ENCODE data around the gene LRRC28.

LRRC28 gene

GRCh38 chr15:99305761-99306505 lies 54.7 kb downstream of the LRRC28 start:
- DNase-seq (ENCODE audit: low read depth): no peak

DNA sequence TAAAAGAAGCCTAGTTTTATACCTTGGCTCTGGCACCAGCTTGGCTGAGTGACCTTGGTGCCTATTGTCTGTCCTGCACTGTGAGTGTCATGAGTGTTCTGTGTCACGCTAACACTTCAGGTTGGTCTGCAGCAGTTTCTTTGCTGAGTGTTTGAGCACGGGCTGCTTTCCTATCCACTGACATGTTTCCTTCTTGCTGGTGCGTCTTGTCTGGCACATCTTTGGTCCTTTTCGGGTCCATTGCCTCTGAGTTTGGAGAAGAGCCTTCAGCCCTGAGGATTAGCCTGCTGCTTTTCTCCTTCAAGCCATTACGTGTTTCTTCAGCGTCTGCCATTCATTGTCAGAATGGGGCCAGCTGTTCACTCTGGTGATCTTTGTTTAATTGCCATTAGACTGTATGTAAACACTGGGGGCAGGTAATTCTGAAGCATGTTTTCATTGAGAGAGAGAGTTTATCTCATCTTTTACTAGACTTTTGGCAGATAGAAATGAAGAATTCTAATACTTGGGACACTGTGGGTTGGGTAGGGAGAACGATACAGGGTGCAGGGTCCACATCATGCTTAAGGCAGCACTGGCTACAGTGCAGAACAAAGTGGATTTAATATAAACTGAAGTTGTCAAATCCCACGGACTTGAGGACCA lies 55.5 kb downstream of the LRRC28 start:
- no peak for DNase-seq (ENCODE audit: low read depth)

- no peak for DNase-seq (ENCODE audit: low read depth)
These were observed 56.5 kb downstream of the LRRC28 start for GRCh38 chr15:99307735-99308134.

- no peak for DNase-seq (ENCODE audit: low read depth)
These were observed 59.5 kb downstream of the LRRC28 start for GRCh38 chr15:99310745-99311144.

- DNase-seq (ENCODE audit: low read depth): no peak
These were observed 60.9 kb downstream of the LRRC28 start for GRCh38 chr15:99312228-99312627.

- no peak for DNase-seq (ENCODE audit: low read depth)
These were observed 61.5 kb downstream of the LRRC28 start for GRCh38 chr15:99312794-99313193.

- DNase-seq (ENCODE audit: low read depth): no peak
These were observed 64.4 kb downstream of the LRRC28 start for GRCh38 chr15:99315636-99316035.

DNA sequence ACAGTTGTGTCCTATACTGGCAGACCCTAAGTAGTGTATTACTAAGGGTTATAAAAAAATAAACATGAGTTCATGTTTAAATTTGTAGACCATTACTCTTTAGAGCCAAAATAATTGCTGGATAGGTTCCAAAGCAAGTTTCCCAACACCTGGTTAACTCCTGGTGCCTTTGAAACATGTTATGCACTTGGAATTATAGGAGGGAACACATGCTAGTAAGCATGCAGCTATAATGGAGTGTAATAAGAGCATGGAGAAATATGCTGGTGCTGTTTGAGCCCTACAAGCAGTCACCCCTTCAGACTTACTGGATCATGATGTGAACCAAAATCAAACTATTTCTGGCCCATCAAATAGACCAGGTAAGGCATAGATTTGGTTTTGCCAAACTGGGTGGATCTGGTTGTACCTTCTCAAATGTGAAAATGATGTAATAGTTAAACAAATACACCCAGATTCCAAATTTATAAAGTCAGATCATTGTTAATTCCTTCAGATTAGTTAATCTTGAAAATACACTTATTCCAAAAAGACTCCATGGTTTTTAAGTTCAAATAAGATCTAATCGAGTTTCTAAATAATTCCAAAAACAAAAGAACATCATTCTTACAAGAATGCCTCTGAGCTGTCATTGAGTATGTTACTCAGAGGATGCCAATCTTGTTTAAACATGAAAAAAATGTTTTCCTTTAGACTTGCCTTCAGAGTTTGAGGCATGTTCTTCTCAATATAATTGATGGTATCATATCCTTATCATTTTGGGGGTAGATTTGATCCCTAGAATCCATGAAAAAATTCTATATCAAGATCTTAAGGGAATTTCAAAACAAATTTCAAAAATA lies 69.3 kb downstream of the LRRC28 start:
- DNase-seq (ENCODE audit: low read depth): no peak

GRCh38 chr15:99321468-99321867 lies 70.2 kb downstream of the LRRC28 start:
- no peak for DNase-seq (ENCODE audit: low read depth)

DNA sequence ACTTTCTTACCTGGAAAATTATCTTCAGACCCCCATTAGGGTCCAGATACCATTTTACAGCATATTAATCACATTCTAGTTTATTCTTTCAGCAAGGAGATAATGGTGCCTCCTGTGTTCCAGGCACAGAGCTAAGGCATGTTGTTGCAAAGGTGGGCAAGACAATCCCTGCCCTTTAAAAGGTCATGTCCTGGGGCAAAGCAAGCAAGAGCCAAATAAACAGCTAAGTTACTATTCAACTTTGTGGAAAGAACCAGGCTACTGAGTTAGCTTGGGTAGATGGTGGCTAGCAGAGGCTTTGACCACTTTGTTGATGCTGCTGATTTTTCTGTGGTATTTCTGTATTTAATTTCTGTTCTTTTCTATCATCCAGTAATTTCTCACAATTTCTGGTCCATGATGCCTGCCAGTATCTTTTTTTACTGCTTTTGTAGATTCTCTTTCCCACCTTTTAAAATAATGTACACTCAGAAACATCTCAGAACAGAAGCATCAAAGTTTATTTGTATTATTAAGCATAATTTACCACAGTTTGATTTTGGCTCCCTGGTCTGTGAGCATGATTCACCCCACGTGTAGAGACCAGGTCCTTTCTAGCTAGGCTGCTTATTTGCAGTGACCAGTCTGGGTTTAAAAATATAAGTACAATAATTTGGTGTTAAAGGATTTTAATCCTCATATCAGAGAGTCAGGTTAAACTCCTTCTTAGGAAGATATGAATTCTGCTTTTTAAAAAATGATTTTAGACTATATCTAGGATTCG lies 71.5 kb downstream of the LRRC28 start:
- no peak for DNase-seq (ENCODE audit: low read depth)

- DNase-seq (ENCODE audit: low read depth): no peak
These were observed 72.9 kb downstream of the LRRC28 start for GRCh38 chr15:99324082-99324620.

- no peak for DNase-seq (ENCODE audit: low read depth)
These were observed 73.4 kb downstream of the LRRC28 start for GRCh38 chr15:99324700-99325099.

- no peak for DNase-seq (ENCODE audit: low read depth)
These were observed 75.0 kb downstream of the LRRC28 start for GRCh38 chr15:99326235-99326634.

DNA sequence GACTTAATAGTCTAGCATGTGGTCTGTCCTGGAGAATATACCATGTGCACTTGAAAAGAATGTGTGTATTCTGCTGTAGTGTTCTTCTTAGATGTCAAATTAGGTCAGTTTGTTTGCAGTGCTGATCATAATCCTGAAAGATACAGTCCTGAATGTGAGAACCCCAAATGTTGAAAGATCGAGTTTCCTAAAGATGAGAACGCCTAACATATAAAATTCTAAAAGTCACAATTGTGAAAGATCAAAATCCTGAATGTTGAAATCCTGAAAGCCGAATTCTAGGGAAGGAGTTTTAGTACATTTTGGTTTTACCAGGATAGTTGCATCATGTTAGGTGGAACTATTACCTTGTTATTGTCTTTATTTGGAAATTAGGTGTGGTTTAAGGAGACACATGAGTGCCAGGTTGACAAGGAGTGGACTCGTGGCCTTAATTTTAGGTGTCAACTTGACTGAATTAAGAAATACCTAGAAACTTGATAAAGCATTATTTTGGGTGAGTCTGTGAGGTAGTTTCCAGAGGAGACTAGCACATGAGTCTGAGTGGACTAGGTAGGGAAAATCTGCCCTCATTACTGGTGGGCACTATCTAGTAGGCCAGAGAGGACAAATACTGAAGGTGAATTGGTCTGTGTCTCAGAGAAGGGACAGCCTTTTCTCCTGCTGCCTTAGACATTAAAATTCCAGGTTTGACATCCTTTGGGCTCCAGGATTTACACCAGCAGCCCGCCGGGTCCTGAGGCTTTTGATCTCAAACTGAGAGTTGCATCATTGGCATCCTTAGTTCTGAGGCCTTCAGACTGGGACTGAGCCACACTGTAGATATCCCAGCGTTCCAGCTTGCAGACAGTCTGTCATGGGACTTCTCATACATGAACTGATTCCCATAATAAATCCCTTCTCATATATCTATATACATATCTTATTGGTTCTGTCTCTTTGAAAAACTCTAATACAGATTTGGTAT lies 77.1 kb downstream of the LRRC28 start:
- DNase-seq (ENCODE audit: low read depth): no peak

DNA sequence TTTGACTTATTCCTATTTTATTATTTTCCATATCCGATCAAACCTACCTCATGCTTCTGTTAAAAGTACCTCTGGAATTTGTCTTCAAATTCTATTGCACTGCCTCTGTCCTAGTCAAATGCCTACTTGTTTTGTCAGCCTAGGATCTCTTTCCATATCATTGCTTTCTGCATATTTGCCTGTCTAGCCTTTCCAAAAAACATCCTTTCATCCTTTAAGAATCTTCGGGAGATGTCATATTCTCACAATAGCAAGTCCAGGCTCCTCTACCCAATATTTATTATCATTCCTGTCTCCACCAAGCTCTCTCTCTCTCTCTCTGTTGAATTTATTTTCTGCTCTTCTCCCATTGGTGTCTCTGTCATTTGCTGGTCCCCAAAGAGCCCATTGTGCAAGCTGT lies 80.1 kb downstream of the LRRC28 start:
- no peak for DNase-seq (ENCODE audit: low read depth)

GRCh38 chr15:99333413-99333812 lies 82.1 kb downstream of the LRRC28 start:
- DNase-seq (ENCODE audit: low read depth): no peak

- no peak for DNase-seq (ENCODE audit: low read depth)
These were observed 82.7 kb downstream of the LRRC28 start for GRCh38 chr15:99333981-99334380.

- no peak for DNase-seq (ENCODE audit: low read depth)
These were observed 84.2 kb downstream of the LRRC28 start for GRCh38 chr15:99335508-99335907.

DNA sequence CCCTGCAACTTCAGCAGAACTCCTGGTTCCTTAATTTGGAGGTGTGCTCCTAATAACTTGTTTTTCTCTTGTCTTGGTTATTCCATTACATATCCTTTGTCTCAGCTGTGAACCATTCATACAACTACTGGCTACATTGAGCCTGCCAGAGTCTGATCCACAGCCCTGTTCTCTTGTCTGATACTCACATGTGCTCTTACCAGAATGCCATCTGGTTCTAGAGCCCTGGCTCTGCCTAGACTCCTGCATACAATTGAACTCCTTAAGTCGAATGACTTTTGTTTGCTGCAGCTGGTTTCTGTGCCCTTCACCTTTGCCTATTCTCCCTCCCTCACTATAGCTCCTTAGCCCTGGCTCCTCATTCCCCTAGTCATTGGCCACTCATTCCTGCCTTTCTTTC lies 85.5 kb downstream of the LRRC28 start:
- DNase-seq (ENCODE audit: low read depth): no peak

- DNase-seq (ENCODE audit: low read depth): no peak
These were observed 89.1 kb downstream of the LRRC28 start for GRCh38 chr15:99340347-99340746.

DNA sequence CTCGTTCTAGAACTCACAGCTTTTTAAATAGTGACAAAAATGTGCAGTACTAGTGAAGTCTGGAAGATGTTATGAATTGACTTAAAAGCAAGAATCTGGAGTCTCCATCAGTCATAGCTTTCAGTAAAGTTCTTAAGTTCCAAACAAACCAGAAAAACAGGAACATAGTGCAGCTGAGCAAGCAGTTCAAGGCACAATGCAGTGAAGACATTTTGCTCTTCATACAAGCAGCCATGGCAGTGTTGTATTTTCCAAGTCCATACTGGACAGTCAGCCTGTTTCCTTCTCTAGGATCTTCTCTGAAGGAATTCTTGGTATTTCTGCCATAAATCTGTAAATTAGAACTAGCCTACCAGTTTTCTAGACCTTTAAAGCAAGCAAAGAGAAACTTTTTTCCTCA lies 90.5 kb downstream of the LRRC28 start:
- no peak for DNase-seq (ENCODE audit: low read depth)
